ENCODE measurements around the gene BLACAT1. TPM values are rescaled to one million over a fixed set of nuclear protein-coding genes. Genes with fewer than 3 reads are reported as not detected.
"Not testable (repeated sequence)": the region's sequence is repeated elsewhere in the genome, so short reads cannot be mapped to it uniquely, and the experiment has no call there.

Gene BLACAT1
- polyA plus RNA-seq, 1 of the 3 experiments (the other 2 are of a cell fraction) = not detected

GRCh38 chr1:205434738-205435137 is 21.1 kb downstream of the BLACAT1 start:
- no peak overlapping the region for H3K9ac ChIP-seq
- H4K20me1 ChIP-seq (ENCODE audit: insufficient read depth) = no peaks in the 10 kb centered on the region
- no peak overlapping the region for H2AFZ ChIP-seq (ENCODE audit: low read depth)
- 21% methylated on average over 5 of the region's 6 CpGs for WGBS (ENCODE audit: low lambda C conversion rate)
- peaks cover 53% of the 10 kb centered on the region; the same call in 1 of the 2 replicates for H3K27me3 ChIP-seq (ENCODE audit: insufficient read depth)
- no peak overlapping the region for H3K27ac ChIP-seq (ENCODE audit: low read depth in 2 of 2, low read length in 1 of 2)
- no peaks in the 10 kb centered on the region for H3K79me2 ChIP-seq (ENCODE audit: insufficient read depth)
- TF ChIP-seq RAD21 (IDR thresholded peaks at IDR 0.05; ENCODE audit: low read length) = no peak
- TF ChIP-seq FOSL2 (IDR thresholded peaks at IDR 0.05; ENCODE audit: borderline replicate concordance, low read depth) = no peak
- no peak for TF ChIP-seq RFX5 (IDR thresholded peaks at IDR 0.05; ENCODE audit: low read length)
- no peak for TF ChIP-seq ELF1 (IDR thresholded peaks at IDR 0.05)
- TF ChIP-seq MXI1 (IDR thresholded peaks at IDR 0.05; ENCODE audit: low read depth, low read length) = no peak
- TF ChIP-seq EZH2phosphoT487 (IDR thresholded peaks at IDR 0.05; ENCODE audit: borderline replicate concordance, low read depth) = no peak
- TF ChIP-seq NRF1 (IDR thresholded peaks at IDR 0.05; ENCODE audit: low read depth, low read length) = no peak
- no peak for TF ChIP-seq SIN3A (IDR thresholded peaks at IDR 0.05; ENCODE audit: borderline replicate concordance, low read depth, low read length)
- TF ChIP-seq POLR2AphosphoS5 (IDR thresholded peaks at IDR 0.05; ENCODE audit: low read depth, low read length) = no peak
- no peak for TF ChIP-seq RCOR1 (IDR thresholded peaks at IDR 0.05; ENCODE audit: low read length)
- no peak for TF ChIP-seq FOXM1 (IDR thresholded peaks at IDR 0.05; ENCODE audit: low read depth)
- no peak for TF ChIP-seq GABPA (IDR thresholded peaks at IDR 0.05; ENCODE audit: low read depth)
- no peak for TF ChIP-seq TEAD4 (IDR thresholded peaks at IDR 0.05; ENCODE audit: borderline replicate concordance, insufficient read depth)
- no peak for TF ChIP-seq TAF1 (IDR thresholded peaks at IDR 0.05; ENCODE audit: borderline replicate concordance, low read depth, low read length)
- no peak overlapping the region for H3K4me2 ChIP-seq
- no peak overlapping the region for H3K4me3 ChIP-seq (ENCODE audit: low read depth in 2 of 2, low read length in 1 of 2)
- POLR2A ChIA-PET = no interaction called here
- no peak for DNase-seq
- H3F3A ChIP-seq (replicated peaks; ENCODE audit: insufficient read depth) = no peaks in the 10 kb centered on the region
- peaks cover 0 to 3% of the 10 kb centered on the region in 2 experiments; a peak in 1 of 4 replicates for H3K4me1 ChIP-seq (ENCODE audit: control insufficient read depth in 1 of 2, insufficient read depth in 2 of 2, low read depth in 1 of 2, low read length in 1 of 2)
- H3K9me2 ChIP-seq = no peaks in the 10 kb centered on the region
- no peaks in the 10 kb centered on the region for H3K36me3 ChIP-seq (replicated peaks in 1 of 2; ENCODE audit: control insufficient read depth in 1 of 2, insufficient read depth in 2 of 2, low read length in 1 of 2)
- CTCF ChIA-PET = interaction anchor here (1.3 kb wide), 1 partner anchor 80 kb away, joined by 3 read pairs; no protein-coding TSS in a partner anchor
- no peaks in the 10 kb centered on the region for H3K9me3 ChIP-seq

DNA sequence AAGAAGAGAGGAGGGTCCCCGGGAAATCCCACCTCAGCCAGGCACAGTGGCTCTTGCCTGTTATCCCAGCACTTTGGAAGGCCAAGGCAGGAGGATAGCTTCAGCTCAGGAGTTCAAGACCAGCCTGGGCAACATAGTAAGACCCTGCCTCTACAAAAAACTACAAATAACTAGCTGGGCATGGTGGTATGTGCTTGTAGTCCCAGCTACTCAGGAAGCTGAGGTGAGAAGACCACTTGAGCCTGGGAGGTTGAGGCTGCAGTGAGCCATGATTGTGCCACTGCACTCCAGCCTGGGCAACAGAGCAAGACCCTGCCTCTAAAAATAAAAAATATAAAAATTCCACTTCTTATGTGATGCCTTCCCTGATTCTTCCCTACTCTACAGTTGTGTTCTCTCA is 23.2 kb downstream of the BLACAT1 start:
- H3K9me3 ChIP-seq; H3K9ac ChIP-seq; H2AFZ ChIP-seq (ENCODE audit: low read depth); H3K4me3 ChIP-seq (ENCODE audit: low read depth in 2 of 2, low read length in 1 of 2); H3K79me2 ChIP-seq (ENCODE audit: insufficient read depth); H3K36me3 ChIP-seq (replicated peaks in 1 of 2; ENCODE audit: control insufficient read depth in 1 of 2, insufficient read depth in 2 of 2, low read length in 1 of 2); H3K9me2 ChIP-seq; H3F3A ChIP-seq (replicated peaks; ENCODE audit: insufficient read depth); H3K4me1 ChIP-seq (ENCODE audit: control insufficient read depth in 1 of 2, insufficient read depth in 2 of 2, low read depth in 1 of 2, low read length in 1 of 2); POLR2A ChIA-PET; DNase-seq; H4K20me1 ChIP-seq (ENCODE audit: insufficient read depth); H3K4me2 ChIP-seq; H3K27ac ChIP-seq (ENCODE audit: low read depth in 2 of 2, low read length in 1 of 2): not testable (repeated sequence)
- CTCF ChIA-PET = interaction anchor here (0.9 kb wide), 1 partner anchor 10 kb away, joined by 3 read pairs; the partner anchor contains the start of gene LEMD1
- peaks cover 58% of the 10 kb centered on the region; the same call in 1 of the 2 replicates for H3K27me3 ChIP-seq (ENCODE audit: insufficient read depth)
- WGBS (ENCODE audit: low lambda C conversion rate) = 30% methylated on average over 1 of the region's 1 CpG

- Histone ChIP-seq H3K9ac (no peak overlapping the region), H3K27me3 (ENCODE audit: insufficient read depth) (peaks cover 55% of the 10 kb centered on the region; the same call in 1 of the 2 replicates), H3F3A (replicated peaks; ENCODE audit: insufficient read depth) (no peaks in the 10 kb centered on the region), H2AFZ (ENCODE audit: low read depth) (no peak overlapping the region), H3K9me2 (no peaks in the 10 kb centered on the region), H3K4me2 (no peak overlapping the region), H3K4me1 (ENCODE audit: control insufficient read depth in 1 of 2, insufficient read depth in 2 of 2, low read depth in 1 of 2, low read length in 1 of 2) (no peaks in the 10 kb centered on the region; a peak in 1 of 4 replicates), H3K79me2 (ENCODE audit: insufficient read depth) (no peaks in the 10 kb centered on the region), H3K27ac (ENCODE audit: low read depth in 2 of 2, low read length in 1 of 2) (no peak overlapping the region), H3K9me3 (no peaks in the 10 kb centered on the region), H4K20me1 (ENCODE audit: insufficient read depth) (no peaks in the 10 kb centered on the region), H3K4me3 (ENCODE audit: low read depth in 2 of 2, low read length in 1 of 2) (no peak overlapping the region), H3K36me3 (replicated peaks in 1 of 2; ENCODE audit: control insufficient read depth in 1 of 2, insufficient read depth in 2 of 2, low read length in 1 of 2) (no peaks in the 10 kb centered on the region)
- ChIA-PET POLR2A (no interaction called here), CTCF (interaction anchor here (0.7 to 1.5 kb wide), 4 partner anchors 10 to 226 kb away, joined by 3 to 4 read pairs (median 3); partner anchors contain the start of gene LEMD1)
- no peak for DNase-seq
- WGBS (ENCODE audit: low lambda C conversion rate) = 71% methylated on average over 2 of the region's 2 CpGs
- TF ChIP-seq EZH2phosphoT487 (IDR thresholded peaks at IDR 0.05; ENCODE audit: borderline replicate concordance, low read depth) = no peak
- TF ChIP-seq TAF1 (IDR thresholded peaks at IDR 0.05; ENCODE audit: borderline replicate concordance, low read depth, low read length) = no peak
- no peak for TF ChIP-seq FOSL2 (IDR thresholded peaks at IDR 0.05; ENCODE audit: borderline replicate concordance, low read depth)
- no peak for TF ChIP-seq RXRA (IDR thresholded peaks at IDR 0.05; ENCODE audit: borderline replicate concordance, low read depth)
- no peak for TF ChIP-seq EP300 (IDR thresholded peaks at IDR 0.05; ENCODE audit: borderline replicate concordance in 1 of 2, low read depth in 1 of 2, low read length in 1 of 2)
Observed at GRCh38 chr1:205432116-205432515, 23.7 kb downstream of the BLACAT1 start.
